SK-N-MC (cell line): ENCODE measurements around the gene KREMEN2.

Experiments used
- DNase-seq: peaks from one replicate; pipeline ENCODE4 v3.0.0-alpha.2; 2011; ENCODE audit warnings: low read depth, low spot score
- H3K27ac ChIP-seq: fragments of 200-600 bp; sonication (generic); 2 replicates; pipeline ENCODE4 v1.5.1; 2016; ENCODE audit warnings: mixed run types
- H3K36me3 ChIP-seq: fragments of 200-600 bp; sonication (generic); 2 replicates; pipeline ENCODE4 v1.6.1; 2017; ENCODE audit warnings: antibody characterized with exemption, low read length, mixed read lengths; ENCODE audit not compliant: insufficient read depth
- H3K4me3 ChIP-seq: fragments of 200-600 bp; sonication (generic); 2 replicates; pipeline ENCODE4 v1.5.1; 2016
- H3K9ac ChIP-seq: fragments of 200-600 bp; sonication (generic); 2 replicates; pipeline ENCODE4 v1.8.0; 2017; ENCODE audit warnings: mixed run types, mixed read lengths; ENCODE audit not compliant: insufficient read length
- H3K9me3 ChIP-seq: fragments of 200-600 bp; sonication (generic); 2 replicates; pipeline ENCODE4 v1.6.1; 2017; ENCODE audit warnings: low read depth, mild to moderate bottlenecking, antibody characterized with exemption, low read length, moderate library complexity, mixed read lengths
- EZH2 ChIP-seq: fragments of 200-600 bp; sonication (generic); IDR thresholded peaks from one replicate; pipeline ENCODE4 v1.6.1; 2017; ENCODE audit warnings: antibody characterized with exemption
- FOXP2 ChIP-seq: optimal IDR thresholded peaks from 2 replicates; pipeline ENCODE3; 2011; ENCODE audit warnings: mild to moderate bottlenecking, moderate library complexity; ENCODE audit not compliant: insufficient read depth; ENCODE audit errors: extremely low read length, control extremely low read depth
- POLR2AphosphoS5 ChIP-seq: IDR thresholded peaks from 2 replicates; pipeline ENCODE4 v1.6.1; 2012; ENCODE audit warnings: mild to moderate bottlenecking, low read depth, low read length, borderline replicate concordance

The KREMEN2 gene

DNA sequence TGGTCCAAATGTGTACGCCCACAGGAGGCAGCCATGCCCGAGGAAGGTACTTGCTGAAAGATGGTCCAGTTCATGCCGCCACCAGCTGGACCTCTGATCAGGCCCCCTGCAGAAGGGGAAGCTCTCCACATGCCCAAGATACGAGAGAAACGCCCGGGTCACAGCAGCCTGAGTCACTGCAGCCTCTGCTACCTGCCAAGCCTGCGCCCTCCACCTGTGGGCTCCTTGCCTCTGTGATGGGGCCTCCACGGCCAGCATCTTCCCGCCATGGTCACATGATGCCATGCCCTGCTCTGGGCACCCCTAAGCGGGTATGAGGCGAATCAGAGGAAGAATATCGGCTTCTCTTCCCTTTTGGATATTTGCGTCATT, 13.7 kb upstream of the KREMEN2 start:
- DNase-seq, result no peak
- Histone ChIP-seq H3K4me3 (no peak overlapping the region), H3K9ac (no peak overlapping the region), H3K36me3 (no peaks in the 10 kb centered on the region; the same call in 1 of the 2 replicates), H3K27ac (no peak overlapping the region), H3K9me3 (no peaks in the 10 kb centered on the region)
- no peak for TF ChIP-seq FOXP2
- no peak for TF ChIP-seq POLR2AphosphoS5
- no peak for TF ChIP-seq EZH2

DNA sequence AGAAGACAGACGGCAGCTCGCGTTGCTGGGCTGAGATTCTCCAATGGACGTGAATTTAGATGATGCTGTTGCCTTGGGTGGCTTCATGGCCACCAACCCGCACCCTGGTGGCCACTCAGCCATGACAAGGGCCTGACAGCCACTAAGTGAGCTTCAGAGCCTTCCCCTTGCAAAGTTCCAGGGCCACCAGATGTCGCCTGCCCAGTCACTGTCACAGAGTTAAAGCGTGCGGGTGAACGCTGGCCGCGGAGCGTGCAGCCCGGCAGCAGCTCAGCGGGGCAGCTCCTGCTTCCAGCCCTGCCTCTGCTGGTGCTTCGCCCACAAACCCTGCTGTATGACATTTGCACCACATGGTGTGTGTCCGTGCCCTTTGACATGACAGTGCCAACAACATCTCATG, 13.3 kb upstream of the KREMEN2 start:
- H3K36me3 ChIP-seq, result no peaks in the 10 kb centered on the region; the same call in 1 of the 2 replicates
- no peaks in the 10 kb centered on the region for H3K9me3 ChIP-seq
- TF ChIP-seq POLR2AphosphoS5, result no peak
- TF ChIP-seq FOXP2, result no peak
- no peak for TF ChIP-seq EZH2
- DNase-seq, result no peak
- H3K9ac ChIP-seq, result no peak overlapping the region
- no peak overlapping the region for H3K27ac ChIP-seq
- no peak overlapping the region for H3K4me3 ChIP-seq

DNA sequence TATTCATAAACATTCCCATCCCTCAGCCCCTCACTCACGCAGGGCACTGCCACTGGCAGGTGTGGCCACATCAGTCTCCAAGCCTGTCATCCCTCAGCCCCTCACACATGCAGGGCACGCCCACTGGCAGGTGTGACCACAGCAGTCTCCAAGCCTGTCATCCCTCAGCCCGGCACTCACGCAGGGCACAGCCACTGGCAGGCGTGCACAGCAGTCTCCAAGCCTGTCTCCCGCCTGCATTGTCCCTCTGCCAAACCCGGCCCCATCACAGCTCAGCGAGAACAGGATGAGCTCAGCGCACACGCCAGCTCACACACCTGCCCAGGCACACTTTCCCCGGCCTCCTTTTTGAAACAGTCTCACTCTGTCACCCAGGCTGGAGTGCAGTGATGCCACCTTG, 11.4 kb upstream of the KREMEN2 start:
- Histone ChIP-seq H3K9ac (no peak overlapping the region), H3K27ac (no peak overlapping the region), H3K4me3 (no peak overlapping the region), H3K36me3 (no peaks in the 10 kb centered on the region), H3K9me3 (no peaks in the 10 kb centered on the region)
- DNase-seq, result no peak
- no peak for TF ChIP-seq POLR2AphosphoS5
- TF ChIP-seq FOXP2, result no peak
- TF ChIP-seq EZH2, result no peak

DNA sequence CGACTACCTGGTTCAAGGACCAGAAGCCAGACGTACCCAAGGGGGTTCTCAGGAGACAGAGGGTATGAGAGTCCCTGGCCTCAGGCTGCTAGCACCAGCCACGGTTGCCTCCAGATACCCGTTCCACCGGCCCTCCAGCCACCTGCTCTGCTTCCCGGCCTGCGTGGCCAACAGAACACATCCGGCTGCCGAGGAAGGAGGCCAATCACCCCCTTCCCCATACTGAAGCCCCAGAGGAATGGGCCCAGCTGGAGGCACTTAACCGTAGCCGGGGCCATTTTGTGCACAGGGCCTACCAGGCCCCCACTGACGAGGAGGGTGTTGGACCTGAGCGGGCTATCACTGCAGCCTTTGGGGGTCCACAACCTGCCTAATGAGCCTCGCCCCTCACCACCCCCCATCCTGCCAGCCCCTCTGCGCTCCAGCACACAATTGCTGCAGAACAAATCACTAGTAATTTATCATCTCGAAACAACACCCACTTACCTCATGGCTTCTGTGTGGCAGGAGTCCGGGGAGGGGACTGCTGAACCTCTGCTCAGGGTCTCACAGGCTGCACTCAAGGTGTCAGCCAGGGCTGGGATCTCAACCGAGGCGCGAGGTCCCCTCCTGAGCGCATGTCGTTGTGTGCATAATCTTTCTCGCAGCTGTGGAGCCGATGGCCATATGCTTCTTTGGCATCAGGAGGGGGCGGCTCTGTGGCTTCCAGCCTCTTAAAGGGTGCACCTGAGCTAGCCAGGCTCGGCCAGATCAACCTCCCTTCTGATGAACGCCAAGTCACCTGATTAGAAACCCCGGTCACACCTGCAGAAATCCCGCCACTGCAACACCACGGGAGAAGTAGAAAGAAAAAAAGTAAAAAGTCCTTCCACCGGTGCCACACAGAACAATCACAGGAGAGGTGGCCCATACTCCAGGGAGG, 10.1 kb upstream of the KREMEN2 start:
- H3K27ac ChIP-seq, result no peak overlapping the region
- H3K36me3 ChIP-seq, result no peaks in the 10 kb centered on the region
- TF ChIP-seq FOXP2, result no peak
- TF ChIP-seq POLR2AphosphoS5, result no peak
- TF ChIP-seq EZH2, result no peak
- H3K9ac ChIP-seq, result no peak overlapping the region
- H3K9me3 ChIP-seq, result no peaks in the 10 kb centered on the region
- no peak overlapping the region for H3K4me3 ChIP-seq
- no peak for DNase-seq

DNA sequence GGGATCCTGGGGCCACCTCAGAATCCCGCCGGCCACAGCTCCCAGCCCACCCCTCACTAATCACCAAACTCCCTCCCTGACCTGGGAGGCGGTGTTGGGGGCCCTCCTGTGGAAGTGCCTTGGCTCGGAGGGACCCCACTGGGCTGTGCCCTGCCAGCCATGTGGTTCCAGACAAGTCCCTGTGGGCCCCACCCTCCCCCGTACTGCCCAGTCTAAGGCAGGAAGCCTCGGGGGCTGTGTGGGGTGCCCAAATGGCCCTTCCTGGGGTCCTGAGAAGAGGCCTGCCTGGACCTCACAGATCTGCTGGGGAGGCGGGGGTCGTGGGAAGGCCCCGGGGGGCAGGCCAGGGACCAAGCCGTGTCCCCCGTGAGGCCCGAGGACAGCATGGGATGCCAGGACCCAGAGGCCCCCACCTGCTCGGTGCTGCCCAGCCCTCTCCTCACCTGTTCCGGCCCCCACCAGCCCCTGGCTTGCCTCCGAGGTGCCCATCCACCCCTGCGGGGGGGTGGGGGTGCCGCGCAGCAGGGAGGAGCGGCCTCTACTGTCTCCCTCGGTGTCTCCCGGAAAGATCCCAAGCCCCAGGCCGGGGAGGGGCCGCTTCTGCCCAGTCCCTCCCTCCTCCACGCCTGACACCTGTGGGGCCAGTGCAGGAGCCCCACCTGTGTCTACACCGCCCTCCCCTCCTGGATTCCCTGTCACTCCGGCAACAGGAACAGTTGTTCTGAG, 9.3 kb upstream of the KREMEN2 start:
- no peak for TF ChIP-seq EZH2
- no peak for TF ChIP-seq POLR2AphosphoS5
- no peak for TF ChIP-seq FOXP2
- Histone ChIP-seq H3K36me3 (no peaks in the 10 kb centered on the region), H3K27ac (no peak overlapping the region), H3K9me3 (no peaks in the 10 kb centered on the region), H3K9ac (no peak overlapping the region), H3K4me3 (no peak overlapping the region)
- DNase-seq, result no peak

DNA sequence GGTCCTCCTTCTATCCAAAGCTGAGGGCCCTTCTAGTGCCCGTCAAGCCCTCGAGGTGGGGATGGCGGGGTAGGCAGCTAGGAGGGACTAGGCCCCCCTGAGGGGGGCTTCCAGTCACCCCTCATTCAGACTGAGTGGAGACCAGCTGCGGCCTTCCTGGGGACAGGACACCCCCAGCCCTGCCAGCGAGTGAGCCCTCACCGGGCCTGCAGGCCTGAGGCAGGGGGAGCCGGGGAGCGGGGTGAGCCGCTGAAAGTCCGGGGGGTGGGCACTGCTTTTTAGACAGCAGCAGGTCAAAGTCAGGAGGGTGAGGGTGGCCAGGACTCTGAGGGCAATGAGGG, 8.7 kb upstream of the KREMEN2 start:
- DNase-seq, result no peak
- Histone ChIP-seq H3K9ac (no peak overlapping the region), H3K9me3 (no peaks in the 10 kb centered on the region), H3K36me3 (no peaks in the 10 kb centered on the region), H3K27ac (no peak overlapping the region), H3K4me3 (no peak overlapping the region)
- TF ChIP-seq FOXP2, result no peak
- no peak for TF ChIP-seq EZH2
- TF ChIP-seq POLR2AphosphoS5, result no peak

DNA sequence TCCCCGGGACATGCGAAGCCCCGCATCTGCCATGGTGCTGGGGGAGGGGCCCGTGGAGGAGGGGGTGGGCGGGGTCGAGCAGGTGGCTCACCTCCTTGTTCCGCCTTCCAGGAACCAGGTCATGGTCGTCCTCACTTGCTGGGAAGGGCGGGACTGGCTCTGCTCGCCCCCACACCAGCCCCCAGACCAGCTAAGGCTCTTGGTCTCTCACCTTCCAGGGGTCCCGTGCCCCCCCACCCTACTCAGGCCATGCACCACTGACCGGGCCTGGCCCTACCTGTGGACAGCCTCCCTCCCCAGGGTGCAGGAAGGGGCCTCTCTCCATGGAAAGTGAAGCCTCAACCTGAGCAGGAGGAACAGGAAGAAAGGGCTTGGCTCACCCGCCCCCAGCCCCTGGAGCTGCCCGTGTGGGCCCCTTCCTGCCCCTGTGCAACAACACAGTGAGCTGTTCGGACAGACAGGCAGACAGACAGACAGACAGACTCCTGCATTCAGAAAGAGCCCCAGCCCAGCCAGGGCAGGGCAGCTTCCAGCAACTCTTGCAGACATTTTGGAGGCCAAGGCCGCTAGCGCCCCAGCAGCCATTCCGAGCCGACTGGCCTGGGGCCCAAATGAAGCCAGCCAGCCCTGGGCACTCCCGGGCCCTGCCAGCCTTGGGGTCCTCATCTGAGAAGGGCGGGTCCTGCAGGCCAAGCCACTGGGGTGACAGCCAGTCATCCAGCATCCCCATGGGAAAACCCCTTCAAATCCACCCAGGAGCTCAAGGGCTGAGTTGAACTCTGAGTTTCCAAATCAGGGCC, 8.1 kb upstream of the KREMEN2 start:
- no peak overlapping the region for H3K4me3 ChIP-seq
- H3K27ac ChIP-seq, result no peak overlapping the region
- no peaks in the 10 kb centered on the region for H3K36me3 ChIP-seq
- TF ChIP-seq POLR2AphosphoS5, result no peak
- TF ChIP-seq FOXP2, result no peak
- TF ChIP-seq EZH2, result no peak
- H3K9me3 ChIP-seq, result no peaks in the 10 kb centered on the region
- no peak overlapping the region for H3K9ac ChIP-seq
- no peak for DNase-seq

DNA sequence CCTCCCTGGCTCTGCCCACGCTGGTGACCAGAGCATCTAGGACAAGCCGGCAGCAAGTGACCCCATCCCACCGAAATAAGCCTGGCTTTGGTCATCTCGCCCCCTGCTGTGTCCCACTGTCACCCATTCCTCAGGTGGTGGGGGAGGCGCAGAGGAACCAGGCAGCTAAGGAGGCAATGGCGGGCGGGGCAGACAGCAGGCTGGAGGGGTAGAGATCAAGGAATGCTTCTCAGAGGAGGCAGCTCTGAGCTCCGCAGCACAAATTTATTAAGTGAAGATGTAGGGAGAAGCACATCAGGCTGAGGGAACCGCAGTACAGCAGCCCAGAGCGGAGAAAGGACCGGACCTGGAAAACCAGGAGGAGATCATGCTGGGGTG, 7.5 kb upstream of the KREMEN2 start:
- Histone ChIP-seq H3K9ac (no peak overlapping the region), H3K4me3 (no peak overlapping the region), H3K9me3 (no peaks in the 10 kb centered on the region), H3K36me3 (no peaks in the 10 kb centered on the region), H3K27ac (no peak overlapping the region)
- TF ChIP-seq FOXP2 (no peak), EZH2 (no peak), POLR2AphosphoS5 (no peak)
- DNase-seq, result no peak
